Measurements from ENCODE around the gene RSU1.

GRCh38 chr10:16835228-16835627 lies 18.0 kb upstream of the RSU1 start:
- TF ChIP-seq CTCF (optimal IDR thresholded peaks at IDR 0.05 in 1 of 3, IDR thresholded peaks at IDR 0.05 in 1 of 3, conservative IDR thresholded peaks at IDR 0.05 in 1 of 3; ENCODE audit: extremely low read depth in 1 of 3, insufficient read depth in 2 of 3, low read length in 3 of 3) = no peak
- no peak for TF ChIP-seq EZH2 (IDR thresholded peaks at IDR 0.05; ENCODE audit: low read length)
